ENCODE data around the gene CRB1. TPM values are rescaled to one million over a fixed set of nuclear protein-coding genes. Genes with fewer than 3 reads are reported as not detected.

Gene CRB1
- total and polyA plus RNA-seq, 2 of the 8 experiments (the other 6 are each of a cell fraction or from before 2014, with no cell fraction given), result 0.03 TPM; not detected in 1

DNA sequence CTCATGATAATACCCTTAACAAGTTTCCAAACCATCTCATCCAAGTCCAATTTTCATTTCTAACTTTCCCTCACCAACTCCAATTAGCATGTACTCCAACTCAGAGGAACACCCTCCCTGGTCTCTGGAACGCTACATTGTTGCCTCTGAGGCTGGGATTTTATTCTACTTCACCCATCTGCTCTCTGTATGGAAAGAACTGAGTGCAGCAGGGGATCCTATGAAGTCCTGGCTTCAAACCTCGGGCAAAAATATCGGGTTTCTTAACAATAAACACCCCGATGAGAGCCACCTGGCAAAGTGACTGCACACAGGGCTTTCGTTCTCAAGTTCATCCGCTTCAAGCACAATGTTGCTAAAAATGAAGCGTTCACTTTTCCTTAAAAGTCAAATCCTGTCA, 99.6 kb downstream of the CRB1 start:
- H3K18ac ChIP-seq (ENCODE audit: extremely low read depth, low read length), result no peak overlapping the region
- H3K27me3 ChIP-seq (replicated peaks in 1 of 4; ENCODE audit: control insufficient read depth in 3 of 4, extremely low read depth in 1 of 4, insufficient read depth in 3 of 4, low read length in 3 of 4), result no peaks in the 10 kb centered on the region
- H3K9me3 ChIP-seq (ENCODE audit: insufficient read depth in 2 of 2, low read depth in 1 of 2, low read length in 1 of 2), result no peaks in the 10 kb centered on the region
- TF ChIP-seq, protein P1, sequence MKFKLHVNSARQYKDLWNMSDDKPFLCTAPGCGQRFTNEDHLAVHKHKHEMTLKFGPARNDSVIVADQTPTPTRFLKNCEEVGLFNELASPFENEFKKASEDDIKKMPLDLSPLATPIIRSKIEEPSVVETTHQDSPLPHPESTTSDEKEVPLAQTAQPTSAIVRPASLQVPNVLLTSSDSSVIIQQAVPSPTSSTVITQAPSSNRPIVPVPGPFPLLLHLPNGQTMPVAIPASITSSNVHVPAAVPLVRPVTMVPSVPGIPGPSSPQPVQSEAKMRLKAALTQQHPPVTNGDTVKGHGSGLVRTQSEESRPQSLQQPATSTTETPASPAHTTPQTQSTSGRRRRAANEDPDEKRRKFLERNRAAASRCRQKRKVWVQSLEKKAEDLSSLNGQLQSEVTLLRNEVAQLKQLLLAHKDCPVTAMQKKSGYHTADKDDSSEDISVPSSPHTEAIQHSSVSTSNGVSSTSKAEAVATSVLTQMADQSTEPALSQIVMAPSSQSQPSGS (IDR thresholded peaks at IDR 0.05; ENCODE audit: low read length), result no peak
- TF ChIP-seq BACH1 (IDR thresholded peaks at IDR 0.05; ENCODE audit: low read length) (no peak), TCF12 (IDR thresholded peaks at IDR 0.05; ENCODE audit: low read depth, low read length) (no peak)

More for the DNA sequence above, 99.6 kb downstream of the CRB1 start:
- ChIA-PET POLR2A (ENCODE audit: partially characterized antibody) (no interaction called here), CTCF (ENCODE audit: partially characterized antibody) (no interaction called here)
- Histone ChIP-seq H2BK120ac (replicated peaks; ENCODE audit: low read depth, low read length) (no peak overlapping the region), H3K4ac (replicated peaks; ENCODE audit: insufficient read length, low read depth, low read length) (no peak overlapping the region), H3K27ac (ENCODE audit: low read depth, low read length) (no peak overlapping the region), H3K9ac (replicated peaks in 1 of 4; ENCODE audit: extremely low read depth in 1 of 4, low read depth in 3 of 4, low read length in 3 of 4) (no peak overlapping the region), H3K14ac (ENCODE audit: insufficient read length) (no peak overlapping the region), H4K20me1 (replicated peaks in 1 of 2; ENCODE audit: control insufficient read depth in 1 of 2, insufficient read depth in 2 of 2, low read length in 2 of 2) (no peaks in the 10 kb centered on the region), H4K91ac (replicated peaks; ENCODE audit: insufficient read length, low read length) (no peak overlapping the region), H3K4me3 (ENCODE audit: extremely low read depth in 1 of 4, insufficient read depth in 2 of 4, low read depth in 3 of 4, low read length in 4 of 4) (no peak overlapping the region), H2BK5ac (ENCODE audit: low read depth, low read length) (no peak overlapping the region), H2AFZ (ENCODE audit: low read length) (no peak overlapping the region), H3K23me2 (ENCODE audit: low read depth, low read length) (no peaks in the 10 kb centered on the region), H4K8ac (ENCODE audit: extremely low read depth, insufficient read depth, low read length) (no peak overlapping the region), H3K79me2 (ENCODE audit: control insufficient read depth in 1 of 2, insufficient read depth in 2 of 2, low read length in 2 of 2) (no peaks in the 10 kb centered on the region), H2BK15ac (ENCODE audit: low read length) (no peak overlapping the region), H3K56ac (replicated peaks; ENCODE audit: insufficient read length, low read depth, low read length) (no peak overlapping the region), H4K5ac (ENCODE audit: insufficient read length, low read depth, low read length) (no peak overlapping the region), H3K36me3 (ENCODE audit: control insufficient read depth in 2 of 4, insufficient read depth in 4 of 4, low read length in 3 of 4) (no peaks in the 10 kb centered on the region), H3K23ac (ENCODE audit: insufficient read length) (no peak overlapping the region), H3K79me1 (ENCODE audit: low read depth, low read length) (no peaks in the 10 kb centered on the region), H3K4me1 (replicated peaks in 1 of 4; ENCODE audit: control insufficient read depth in 3 of 4, insufficient read depth in 4 of 4, low read length in 3 of 4) (no peaks in the 10 kb centered on the region), H2BK12ac (ENCODE audit: low read depth, low read length) (no peak overlapping the region), H3K4me2 (ENCODE audit: insufficient read depth in 1 of 2, low read depth in 2 of 2, low read length in 2 of 2) (no peak overlapping the region), H2AK5ac (ENCODE audit: low read depth, low read length) (no peak overlapping the region), H2BK20ac (ENCODE audit: low read length) (no peak overlapping the region)
- DNase-seq (ENCODE audit: low read depth in 1 of 2, low spot score in 2 of 2), result no peak
- WGBS, 2 experiments (ENCODE audit: extremely low coverage in 1 of 2, insufficient coverage in 1 of 2, insufficient read length in 1 of 2, insufficient replicate concordance in 2 of 2, low coverage in 1 of 2, low lambda C conversion rate in 2 of 2, missing lambda C conversion rate in 1 of 2), result 93% methylated on average over 7 of the region's 7 CpGs; no CpG with 5 or more reads in 1 of the 2 experiments
- FAIRE-seq, result no peak
